Activated CD4-positive, alpha-beta T cell treated with anti-CD3 and anti-CD28 coated beads, Interleukin-2, amount 50 U/mL, for 16 hours (primary cell): Measurements from ENCODE around the gene ALG14.
"Not testable (repeated sequence)": the region's sequence is repeated elsewhere in the genome, so short reads cannot be mapped to it uniquely, and the experiment has no call there.

ENCODE experiments used
- DNase-seq: peaks from one replicate; pipeline ENCODE4 v3.0.0-alpha.2; 2020

ALG14 gene

GRCh38 chr1:95072532-95073419 is at the start of gene ALG14:
TSS of gene ALG14 (minus strand) at chr1:95072951. CDS start at chr1:95072898, 53 bp downstream.
- DNase-seq, result peak; percentile 92

- DNase-seq, result no peak
Observed at GRCh38 chr1:95122151-95122697, 49.5 kb upstream of the ALG14 start.

GRCh38 chr1:95119273-95119672 is 46.5 kb upstream of the ALG14 start:
- DNase-seq, result no peak

GRCh38 chr1:95118710-95119109 is 46.0 kb upstream of the ALG14 start:
- no peak for DNase-seq

- DNase-seq, result no peak
Observed at GRCh38 chr1:95118067-95118499, 45.3 kb upstream of the ALG14 start.

GRCh38 chr1:95117207-95118066 is 44.7 kb upstream of the ALG14 start, which contains the start of gene TLCD4:
TSS of gene TLCD4 (plus strand) at chr1:95117355. CDS start at chr1:95143902, 26,547 bp downstream.
- no peak for DNase-seq

GRCh38 chr1:95116580-95117206 is 43.9 kb upstream of the ALG14 start:
- peak; percentile 44 for DNase-seq

GRCh38 chr1:95115708-95116137 is 43.0 kb upstream of the ALG14 start:
- DNase-seq, result no peak

- no peak for DNase-seq
Observed at GRCh38 chr1:95113684-95114083, 40.9 kb upstream of the ALG14 start.

GRCh38 chr1:95111014-95111413 is 38.3 kb upstream of the ALG14 start:
- DNase-seq, result no peak

GRCh38 chr1:95108792-95109191 is 36.0 kb upstream of the ALG14 start:
- no peak for DNase-seq

GRCh38 chr1:95098196-95098595 is 25.4 kb upstream of the ALG14 start:
- DNase-seq, result no peak

GRCh38 chr1:95097426-95097825 is 24.7 kb upstream of the ALG14 start:
- no peak for DNase-seq

- DNase-seq, result no peak
Observed at GRCh38 chr1:95096218-95096841, 23.6 kb upstream of the ALG14 start.

- no peak for DNase-seq
Observed at GRCh38 chr1:95095833-95096217, 23.1 kb upstream of the ALG14 start.

- no peak for DNase-seq
Observed at GRCh38 chr1:95094923-95095322, 22.2 kb upstream of the ALG14 start.

GRCh38 chr1:95093296-95093695 is 20.5 kb upstream of the ALG14 start:
- DNase-seq, result no peak

GRCh38 chr1:95092891-95093290 is 20.1 kb upstream of the ALG14 start:
- not testable (repeated sequence) for DNase-seq

- DNase-seq, result not testable (repeated sequence)
Observed at GRCh38 chr1:95091290-95091689, 18.5 kb upstream of the ALG14 start.

GRCh38 chr1:95089650-95090287 is 17.0 kb upstream of the ALG14 start:
- DNase-seq, result no peak

- no peak for DNase-seq
Observed at GRCh38 chr1:95088303-95088702, 15.6 kb upstream of the ALG14 start.
